Lung (tissue), 12 donors: ENCODE data around the gene MUC5B. TPM values are rescaled to one million over a fixed set of nuclear protein-coding genes. Genes with fewer than 3 reads are reported as not detected.

Experiments used
- ATAC-seq: fragments of 200-7000 bp; cut with Tn5 transposase; one replicate; pipeline ENCODE4 v1.9.1; 2020; ENCODE audit warnings: moderate number of reproducible peaks; ENCODE audit not compliant: insufficient read depth, low FRiP score
- DNase-seq, 3 donors: peaks; one replicate each; pipeline ENCODE4 v3.0.0-alpha.2; 2013 to 2017
- H3K27ac ChIP-seq, 2 donors: one replicate each; pipeline ENCODE4 v1.5.1; 2013; ENCODE audit warnings: mild to moderate bottlenecking in 2 of 2, moderate library complexity in 2 of 2, control low read depth in 1 of 2, inconsistent platforms in 1 of 2, low read depth in 1 of 2, low read length in 1 of 2
- H3K27me3 ChIP-seq, 3 donors: one replicate each; pipeline ENCODE4 v1.5.1; 2013; ENCODE audit warnings: low read length in 2 of 3; ENCODE audit not compliant: control insufficient read depth in 3 of 3, insufficient read depth in 3 of 3
- H3K36me3 ChIP-seq, 4 donors: one replicate each; pipeline ENCODE4 v1.5.1; 2013; ENCODE audit warnings: low read length in 4 of 4, mild to moderate bottlenecking in 1 of 4, moderate library complexity in 1 of 4; ENCODE audit not compliant: control insufficient read depth in 4 of 4, insufficient read depth in 4 of 4
- H3K4me1 ChIP-seq, 5 donors: one replicate each; pipeline ENCODE4 v1.5.1; 2013; ENCODE audit warnings: low read length in 5 of 5, mild to moderate bottlenecking in 2 of 5, moderate library complexity in 1 of 5; ENCODE audit not compliant: control insufficient read depth in 5 of 5, insufficient read depth in 5 of 5
- H3K4me3 ChIP-seq: one replicate; pipeline ENCODE4 v1.5.1; 2013; ENCODE audit warnings: mild to moderate bottlenecking, control low read depth, moderate library complexity
- H3K9ac ChIP-seq, 2 donors: one replicate each; pipeline ENCODE4 v1.5.1; 2013; ENCODE audit warnings: low read length in 2 of 2, control low read depth in 1 of 2; ENCODE audit not compliant: insufficient read depth in 1 of 2
- H3K9me3 ChIP-seq, 4 donors: one replicate each; pipeline ENCODE4 v1.5.1; 2013; ENCODE audit warnings: low read length in 3 of 4, mild to moderate bottlenecking in 1 of 4, moderate library complexity in 1 of 4; ENCODE audit not compliant: control insufficient read depth in 4 of 4, insufficient read depth in 3 of 4
- CTCF ChIP-seq: IDR thresholded peaks from 2 replicates; pipeline ENCODE4 v1.5.1; 2012; ENCODE audit warnings: mild to moderate bottlenecking; ENCODE audit errors: control extremely low read depth, extremely low read depth
- WGBS, 2 donors: extraction: QIAGEN DNeasy Blood & Tissue Kit; methylation state at CpG; one replicate each; pipeline ENCODE4 v1.1.7; 2013; 5-methylcytosine and 5-hydroxymethylcytosine counted together
- polyA plus RNA-seq, 2 donors: library from polyadenylated mRNA; stranded (reverse); fragments of 200-250 nt; gene quantifications; one replicate each; pipeline ENCODE4 v1.2.1, GENCODE V29; 2013
- total RNA-seq, 2 donors: library from RNA; depleted of rRNA in 1 of 2; stranded (reverse); fragments of >200 nt in 1 of 2; gene quantifications; one replicate each; pipeline ENCODE4 v1.2.1, GENCODE V29; 2014 to 2021
- donor health status: control.
- donor health status: control.
- donor health status: Bipolar disorder and iron deficiency.
- donor health status: healthy.
- donor health status: DM: yes; HTN: yes; CAD: no.

The MUC5B gene
- total and polyA plus RNA-seq, 4 donors: 5.6 to 181 (median 28.2) TPM

- DNase-seq (peak in 1 of 3 donors; percentile 11), ATAC-seq (no peak)
- Histone ChIP-seq H3K9me3 (no peaks in the 10 kb centered on the region), H3K36me3 (no peaks in the 10 kb centered on the region), H3K9ac (no peak overlapping the region), H3K27me3 (peaks cover 0 to 7% (median 0%) of the 10 kb centered on the region in 3 donors), H3K4me3 (no peak overlapping the region), H3K4me1 (no peaks in the 10 kb centered on the region), H3K27ac (no peak overlapping the region)
- no peak for TF ChIP-seq CTCF
- WGBS, 2 donors: 80 to 81% methylated on average over 46 of the region's 46 CpGs
Measured at GRCh38 chr11:1232021-1232882, 9.4 kb downstream of the MUC5B start.

- no peak overlapping the region for H3K9ac ChIP-seq
- H3K4me3 ChIP-seq: no peak overlapping the region
- H3K9me3 ChIP-seq: no peaks in the 10 kb centered on the region
- H3K36me3 ChIP-seq: no peaks in the 10 kb centered on the region
- 72 to 80% methylated on average over 30 of the region's 30 CpGs for WGBS, 2 donors
- ATAC-seq (no peak), DNase-seq (peak in 1 of 3 donors; percentile 8)
- TF ChIP-seq CTCF: no peak
- H3K27me3 ChIP-seq: peaks cover 0 to 7% (median 0%) of the 10 kb centered on the region in 3 donors
- H3K4me1 ChIP-seq: no peaks in the 10 kb centered on the region
- H3K27ac ChIP-seq: no peak overlapping the region
Measured at GRCh38 chr11:1232883-1233321, 10.0 kb downstream of the MUC5B start.

- Histone ChIP-seq H3K36me3 (no peaks in the 10 kb centered on the region), H3K4me1 (no peaks in the 10 kb centered on the region), H3K9ac (no peak overlapping the region), H3K9me3 (no peaks in the 10 kb centered on the region), H3K27ac (no peak overlapping the region), H3K27me3 (peaks cover 0 to 7% (median 0%) of the 10 kb centered on the region in 3 donors), H3K4me3 (no peak overlapping the region)
- ATAC-seq: no peak
- peak in 1 of 3 donors; percentile 8 for DNase-seq
- no peak for TF ChIP-seq CTCF
- WGBS, 2 donors: 75 to 84% methylated on average over 19 to 21 of the region's 21 CpGs
Measured at GRCh38 chr11:1233351-1234053, 10.6 kb downstream of the MUC5B start.
